ENCODE results near the gene CBX4. TPM values are rescaled to one million over a fixed set of nuclear protein-coding genes. Genes with fewer than 3 reads are reported as not detected.

Gene CBX4
- total RNA-seq, 2 donors from 2014 or later = 22.8 to 24.3 TPM

DNA sequence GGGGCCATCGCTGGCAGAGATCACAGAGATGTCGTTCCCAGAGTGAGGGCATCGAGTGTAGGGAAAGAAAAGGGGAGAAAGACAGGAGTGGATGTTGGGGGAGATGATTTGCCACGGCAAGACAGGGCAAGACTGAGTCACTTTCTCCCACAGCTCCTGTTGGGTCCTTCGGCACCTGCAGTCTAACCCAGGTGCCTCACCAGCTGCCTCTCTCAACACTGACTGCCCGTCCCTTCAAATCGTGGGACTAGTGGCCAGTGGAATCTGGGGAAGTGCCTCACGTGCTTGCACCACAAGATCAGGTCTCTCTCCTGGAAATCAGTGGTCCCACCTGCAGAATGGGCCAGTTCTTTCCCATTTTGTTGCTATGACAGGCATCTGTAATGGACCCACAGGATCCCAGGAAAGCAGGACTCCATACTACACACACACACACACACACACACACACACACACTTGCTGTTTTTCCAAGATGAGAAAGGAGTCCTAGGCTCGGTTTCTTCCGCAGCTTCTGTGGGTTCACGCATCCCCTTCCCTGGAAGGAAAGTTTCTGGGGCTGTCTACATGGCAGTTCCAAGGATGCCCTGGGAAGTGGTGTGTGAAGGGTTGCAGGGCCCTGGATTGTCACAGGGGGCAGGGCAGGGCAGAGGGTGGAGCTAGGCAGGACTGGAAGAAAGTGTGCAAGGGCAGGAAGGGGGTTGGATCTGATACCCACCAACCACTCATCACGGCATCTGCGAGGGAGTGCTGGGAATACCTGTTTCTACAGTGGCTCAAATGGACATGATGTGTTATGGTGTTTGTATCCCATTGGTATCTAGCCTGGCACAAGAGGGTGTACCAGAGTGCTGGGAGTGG, 32.1 kb downstream of the CBX4 start:
- H3K27me3 ChIP-seq = peaks cover 47 to 90% of the 10 kb centered on the region in 2 donors
- TF ChIP-seq, protein P1, sequence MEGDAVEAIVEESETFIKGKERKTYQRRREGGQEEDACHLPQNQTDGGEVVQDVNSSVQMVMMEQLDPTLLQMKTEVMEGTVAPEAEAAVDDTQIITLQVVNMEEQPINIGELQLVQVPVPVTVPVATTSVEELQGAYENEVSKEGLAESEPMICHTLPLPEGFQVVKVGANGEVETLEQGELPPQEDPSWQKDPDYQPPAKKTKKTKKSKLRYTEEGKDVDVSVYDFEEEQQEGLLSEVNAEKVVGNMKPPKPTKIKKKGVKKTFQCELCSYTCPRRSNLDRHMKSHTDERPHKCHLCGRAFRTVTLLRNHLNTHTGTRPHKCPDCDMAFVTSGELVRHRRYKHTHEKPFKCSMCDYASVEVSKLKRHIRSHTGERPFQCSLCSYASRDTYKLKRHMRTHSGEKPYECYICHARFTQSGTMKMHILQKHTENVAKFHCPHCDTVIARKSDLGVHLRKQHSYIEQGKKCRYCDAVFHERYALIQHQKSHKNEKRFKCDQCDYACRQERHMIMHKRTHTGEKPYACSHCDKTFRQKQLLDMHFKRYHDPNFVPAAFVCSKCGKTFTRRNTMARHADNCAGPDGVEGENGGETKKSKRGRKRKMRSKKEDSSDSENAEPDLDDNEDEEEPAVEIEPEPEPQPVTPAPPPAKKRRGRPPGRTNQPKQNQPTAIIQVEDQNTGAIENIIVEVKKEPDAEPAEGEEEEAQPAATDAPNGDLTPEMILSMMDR (IDR thresholded peaks at IDR 0.05) = no peak
- no peak overlapping the region for H3K27ac ChIP-seq
- no peaks in the 10 kb centered on the region for H3K36me3 ChIP-seq
- H3K9me3 ChIP-seq = no peaks in the 10 kb centered on the region
- peaks cover 0 to 42% of the 10 kb centered on the region in 2 donors for H3K4me1 ChIP-seq
- no peak overlapping the region for H3K4me3 ChIP-seq
- DNase-seq (ENCODE audit: low spot score) = no peak

DNA sequence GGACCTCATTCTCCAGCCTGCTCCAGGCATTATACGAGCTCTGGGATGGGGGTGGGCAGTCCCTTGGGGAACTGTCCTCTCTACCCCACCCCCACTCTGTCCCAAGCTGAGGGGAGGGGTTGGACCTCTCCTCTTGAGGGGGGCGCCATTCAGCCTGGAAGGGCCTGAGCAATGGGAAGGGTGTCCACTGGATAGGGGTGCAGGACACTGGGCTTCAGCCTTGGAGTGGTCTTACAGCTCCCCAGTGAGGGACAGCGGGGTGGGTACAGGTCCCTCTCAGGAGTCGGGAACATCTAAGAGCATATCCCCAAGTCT, 32.8 kb downstream of the CBX4 start:
- peaks cover 52 to 90% of the 10 kb centered on the region in 2 donors for H3K27me3 ChIP-seq
- H3K36me3 ChIP-seq = no peaks in the 10 kb centered on the region
- no peak overlapping the region for H3K27ac ChIP-seq
- H3K4me1 ChIP-seq = peaks cover 0 to 40% of the 10 kb centered on the region in 2 donors
- no peak overlapping the region for H3K4me3 ChIP-seq
- TF ChIP-seq, protein P1 (IDR thresholded peaks at IDR 0.05) = no peak
- no peak for DNase-seq (ENCODE audit: low spot score)
- H3K9me3 ChIP-seq = no peaks in the 10 kb centered on the region

DNA sequence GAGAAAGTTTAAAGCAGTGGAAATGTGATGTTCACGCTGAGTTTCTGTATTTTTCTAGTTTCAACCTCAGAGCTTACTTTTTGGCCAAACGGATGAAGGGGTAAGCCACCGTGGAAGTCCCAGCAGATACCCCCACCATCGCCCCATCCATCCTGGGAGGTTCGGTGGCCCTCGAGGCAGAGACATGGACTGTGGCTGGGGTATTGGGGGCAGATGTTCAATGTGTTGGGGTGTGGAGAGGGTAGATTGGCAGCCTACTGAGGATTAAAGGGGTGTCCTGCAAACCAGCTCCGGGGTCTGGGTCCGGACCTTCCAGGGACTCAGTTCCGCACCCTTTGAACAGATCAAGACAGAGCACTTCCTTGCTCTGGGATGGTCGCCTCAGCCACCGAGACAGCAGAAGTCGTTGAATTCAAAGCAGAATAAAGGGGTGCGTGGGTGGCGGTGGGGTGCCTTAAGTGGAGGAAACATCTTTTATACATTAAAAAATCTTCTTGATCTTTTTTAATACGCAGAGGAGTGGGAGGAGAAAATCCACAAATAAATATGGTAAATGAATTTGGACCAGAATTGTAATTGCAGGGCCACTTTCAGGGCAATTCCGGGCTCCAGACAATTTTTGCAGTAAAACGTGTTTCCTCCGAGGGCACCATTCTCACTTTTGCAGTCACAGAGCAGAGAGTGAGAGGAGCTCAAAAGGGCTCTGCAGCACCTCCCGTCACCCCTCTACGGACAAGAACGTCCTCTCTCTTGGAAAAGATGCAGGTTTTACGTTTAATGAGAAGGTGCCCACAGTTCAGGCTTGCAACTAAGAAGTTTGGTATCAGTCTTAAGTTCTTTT, 34.2 kb downstream of the CBX4 start:
- no peak overlapping the region for H3K4me3 ChIP-seq
- H3K9me3 ChIP-seq = no peaks in the 10 kb centered on the region
- no peaks in the 10 kb centered on the region for H3K36me3 ChIP-seq
- DNase-seq (ENCODE audit: low spot score) = no peak
- TF ChIP-seq, protein P1 (IDR thresholded peaks at IDR 0.05) = no peak
- H3K4me1 ChIP-seq = peaks cover 0 to 40% of the 10 kb centered on the region in 2 donors
- H3K27me3 ChIP-seq = peaks cover 64 to 92% of the 10 kb centered on the region in 2 donors
- no peak overlapping the region for H3K27ac ChIP-seq

DNA sequence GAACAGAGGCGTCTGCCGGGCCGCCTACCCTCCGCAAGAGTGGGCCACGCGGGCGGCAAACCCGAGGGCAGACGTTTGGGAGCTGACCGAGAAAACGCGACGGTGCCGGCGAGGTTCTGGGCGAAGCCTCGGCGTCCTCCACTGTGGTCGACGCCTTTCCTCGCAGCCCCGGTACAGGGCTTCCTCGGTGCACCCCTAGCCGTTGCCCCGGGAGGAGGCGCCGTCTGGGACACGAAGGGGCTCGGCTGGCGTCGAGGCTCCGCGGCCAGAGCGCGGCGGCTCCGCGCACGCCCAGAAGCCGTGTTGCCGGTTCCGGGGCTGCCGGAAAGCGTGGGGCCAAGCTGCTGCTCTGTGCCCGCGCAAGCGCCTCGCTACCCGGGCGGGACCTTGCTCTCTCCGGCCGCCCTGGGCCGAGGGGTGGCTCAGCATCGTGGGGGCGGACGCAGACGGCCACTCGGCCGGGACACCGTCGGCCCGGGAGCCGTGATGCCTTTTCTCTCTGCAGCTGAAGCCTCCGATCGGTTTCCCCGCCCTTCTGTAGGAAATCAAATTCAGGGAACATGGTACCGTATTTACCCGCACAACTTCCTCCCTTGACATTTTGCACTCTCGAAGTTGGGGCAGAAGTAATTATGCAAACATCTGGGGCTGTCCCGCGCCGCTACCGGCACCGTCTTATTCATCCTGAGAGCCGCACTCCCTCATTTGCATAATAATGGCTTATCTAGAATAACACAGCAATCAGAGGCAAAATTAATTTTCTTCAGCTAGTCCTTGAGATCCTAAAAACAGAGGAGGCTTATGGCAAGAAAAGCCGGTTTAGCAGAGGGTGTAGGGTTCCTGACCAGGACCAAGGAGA, 35.0 kb downstream of the CBX4 start:
- peaks cover 0 to 44% of the 10 kb centered on the region in 2 donors for H3K4me1 ChIP-seq
- H3K4me3 ChIP-seq = no peak overlapping the region
- H3K27me3 ChIP-seq = peaks cover 65 to 94% of the 10 kb centered on the region in 2 donors

More for the DNA sequence above, 35.0 kb downstream of the CBX4 start:
- DNase-seq (ENCODE audit: low spot score) = no peak
- Histone ChIP-seq H3K9me3 (no peaks in the 10 kb centered on the region), H3K36me3 (no peaks in the 10 kb centered on the region), H3K27ac (no peak overlapping the region)
- TF ChIP-seq, protein P1 (IDR thresholded peaks at IDR 0.05) = no peak

Measured in right atrium auricular region (tissue), 2 donors.